H1 (cell line): ENCODE results near the gene USP53. TPM values are rescaled to one million over a fixed set of nuclear protein-coding genes. Genes with fewer than 3 reads are reported as not detected.

Experiments
- CTCF ChIA-PET: fragments of 300-600 bp; sonication (Branson Sonifier 250); formaldehyde crosslinking; loops from one replicate; lab custom pipeline; 2021; ENCODE audit not compliant: partially characterized antibody; lab: Charles Lee
- POLR2A ChIA-PET: fragments of 300-600 bp; sonication (Branson Sonifier 250); formaldehyde crosslinking; loops from one replicate; lab custom pipeline; 2021; ENCODE audit warnings: inconsistent platforms; ENCODE audit not compliant: partially characterized antibody; lab: Charles Lee
- DNase-seq, 2 experiments: peaks; one replicate each; pipeline versions ENCODE4 v3.0.0 to v3.0.0-alpha.2; 2010 to 2022; ENCODE audit warnings: low spot score in 2 of 2, low read depth in 1 of 2, mixed read lengths in 1 of 2
- FAIRE-seq: peaks from 2 replicates; lab custom pipeline; 2011; peaks lifted over from hg19 to GRCh38; lab: Jason Lieb, UNC
- H2AFZ ChIP-seq: 2 replicates; pipeline ENCODE4 v1.8.1; 2012; ENCODE audit warnings: low read length, inconsistent platforms
- H2AK5ac ChIP-seq: 2 replicates; pipeline ENCODE4 v1.6.1; 2013; ENCODE audit warnings: low read depth, low read length
- H2BK120ac ChIP-seq: replicated peaks from 2 replicates; pipeline ENCODE3; 2013; ENCODE audit warnings: low read depth, low read length, inconsistent platforms
- H2BK12ac ChIP-seq: 2 replicates; pipeline ENCODE4 v1.6.1; 2013; ENCODE audit warnings: low read depth, low read length
- H2BK15ac ChIP-seq: 2 replicates; pipeline ENCODE4 v1.6.1; 2013; ENCODE audit warnings: low read length
- H2BK20ac ChIP-seq: 2 replicates; pipeline ENCODE4 v1.6.1; 2013; ENCODE audit warnings: low read length
- H2BK5ac ChIP-seq: 2 replicates; pipeline ENCODE4 v1.6.1; 2013; ENCODE audit warnings: low read depth, low read length
- H3K14ac ChIP-seq: 2 replicates; pipeline ENCODE4 v1.6.1; 2013; ENCODE audit warnings: inconsistent platforms; ENCODE audit not compliant: insufficient read length
- H3K18ac ChIP-seq: 2 replicates; pipeline ENCODE4 v1.6.1; 2013; ENCODE audit warnings: low read length; ENCODE audit errors: extremely low read depth
- H3K23ac ChIP-seq: 2 replicates; pipeline ENCODE4 v1.6.1; 2013; ENCODE audit warnings: inconsistent platforms; ENCODE audit not compliant: insufficient read length
- H3K23me2 ChIP-seq: 2 replicates; pipeline ENCODE4 v1.6.1; 2013; ENCODE audit warnings: low read depth, low read length
- H3K27ac ChIP-seq: 2 replicates; pipeline ENCODE4 v1.6.1; 2011; ENCODE audit warnings: low read depth, low read length, inconsistent platforms
- H3K27me3 ChIP-seq, 4 experiments: replicated peaks in 1 of 4; 1 replicate in 1 of 4; 2 replicates in 3 of 4; pipeline versions ENCODE4 v1.6.1 to v1.8.1; 2011 to 2013; ENCODE audit warnings: low read length in 3 of 4, mild to moderate bottlenecking in 3 of 4, inconsistent platforms in 2 of 4, mixed read lengths in 2 of 4, moderate library complexity in 1 of 4; ENCODE audit not compliant: control insufficient read depth in 3 of 4, insufficient read depth in 3 of 4; ENCODE audit errors: extremely low read depth in 1 of 4
- H3K36me3 ChIP-seq, 4 experiments: 2 replicates each; pipeline versions ENCODE4 v1.6.1 to v1.8.1; 2011 to 2013; ENCODE audit warnings: mild to moderate bottlenecking in 4 of 4, low read length in 3 of 4, moderate library complexity in 2 of 4, control low read depth in 1 of 4, inconsistent platforms in 1 of 4; ENCODE audit not compliant: insufficient read depth in 4 of 4, control insufficient read depth in 2 of 4
- H3K4ac ChIP-seq: replicated peaks from 2 replicates; pipeline ENCODE3; 2013; ENCODE audit warnings: low read length, low read depth, mixed read lengths, inconsistent platforms; ENCODE audit not compliant: insufficient read length
- H3K4me1 ChIP-seq, 4 experiments: replicated peaks in 1 of 4; 1 replicate in 1 of 4; 2 replicates in 3 of 4; pipeline versions ENCODE4 v1.6.1 to v1.8.1; 2011 to 2013; ENCODE audit warnings: low read length in 3 of 4, inconsistent platforms in 2 of 4, mixed read lengths in 1 of 4; ENCODE audit not compliant: insufficient read depth in 4 of 4, control insufficient read depth in 3 of 4
- H3K4me2 ChIP-seq, 2 experiments: 2 replicates each; pipeline versions ENCODE4 v1.6.1 to v1.8.1; 2011 to 2013; ENCODE audit warnings: low read depth in 2 of 2, low read length in 2 of 2, control low read depth in 1 of 2, inconsistent platforms in 1 of 2, mild to moderate bottlenecking in 1 of 2; ENCODE audit not compliant: insufficient read depth in 1 of 2
- H3K4me3 ChIP-seq, 4 experiments: fragments of 200-600, 300-600 bp in 1 of 4; sonication (generic), shearing (Covaris generic), sonication (Bioruptor Twin) in 1 of 4; 2 replicates each; pipeline versions ENCODE4 v1.5.1 to v1.8.1; 2011 to 2016; ENCODE audit warnings: low read length in 4 of 4, low read depth in 3 of 4, control low read depth in 2 of 4, inconsistent platforms in 2 of 4, mild to moderate bottlenecking in 2 of 4, mixed read lengths in 1 of 4, moderate library complexity in 1 of 4; ENCODE audit not compliant: insufficient read depth in 2 of 4; ENCODE audit errors: extremely low read depth in 1 of 4
- H3K56ac ChIP-seq: replicated peaks from 2 replicates; pipeline ENCODE3; 2013; ENCODE audit warnings: low read depth, mild to moderate bottlenecking, mixed read lengths, low read length, inconsistent platforms; ENCODE audit not compliant: insufficient read length
- H3K79me1 ChIP-seq: 2 replicates; pipeline ENCODE4 v1.6.1; 2013; ENCODE audit warnings: low read depth, low read length, control low read depth
- H3K79me2 ChIP-seq, 2 experiments: 2 replicates each; pipeline versions ENCODE4 v1.6.1 to v1.8.1; 2012 to 2013; ENCODE audit warnings: low read length in 2 of 2, mild to moderate bottlenecking in 2 of 2, inconsistent platforms in 1 of 2; ENCODE audit not compliant: insufficient read depth in 2 of 2, control insufficient read depth in 1 of 2
- H3K9ac ChIP-seq, 4 experiments: replicated peaks in 1 of 4; 1 replicate in 1 of 4; 2 replicates in 3 of 4; pipeline versions ENCODE4 v1.6.1 to v1.8.1; 2011 to 2013; ENCODE audit warnings: low read depth in 3 of 4, low read length in 3 of 4, control low read depth in 2 of 4, mild to moderate bottlenecking in 2 of 4, moderate library complexity in 2 of 4, inconsistent platforms in 1 of 4; ENCODE audit errors: extremely low read depth in 1 of 4
- H3K9me3 ChIP-seq, 2 experiments: 2 replicates each; pipeline versions ENCODE4 v1.6.1 to v1.8.1; 2012 to 2013; ENCODE audit warnings: mild to moderate bottlenecking in 2 of 2, moderate library complexity in 2 of 2, control low read depth in 1 of 2, inconsistent platforms in 1 of 2, low read depth in 1 of 2, low read length in 1 of 2, mixed read lengths in 1 of 2; ENCODE audit not compliant: insufficient read depth in 2 of 2
- H4K20me1 ChIP-seq, 2 experiments: replicated peaks in 1 of 2; 2 replicates each; pipeline versions ENCODE3 to v1.8.1; 2011 to 2013; ENCODE audit warnings: inconsistent platforms in 2 of 2, low read length in 2 of 2, mild to moderate bottlenecking in 1 of 2; ENCODE audit not compliant: insufficient read depth in 2 of 2, control insufficient read depth in 1 of 2
- H4K5ac ChIP-seq: 2 replicates; pipeline ENCODE4 v1.6.1; 2013; ENCODE audit warnings: low read length, low read depth, mixed read lengths, inconsistent platforms; ENCODE audit not compliant: insufficient read length
- H4K8ac ChIP-seq: 2 replicates; pipeline ENCODE4 v1.8.0; 2013; ENCODE audit warnings: mild to moderate bottlenecking, moderate library complexity, low read length, inconsistent platforms; ENCODE audit not compliant: insufficient read depth; ENCODE audit errors: extremely low read depth
- H4K91ac ChIP-seq: replicated peaks from 2 replicates; pipeline ENCODE3; 2013; ENCODE audit warnings: low read length, mixed read lengths, inconsistent platforms; ENCODE audit not compliant: insufficient read length
- NRF1 ChIP-seq: IDR thresholded peaks from 2 replicates; pipeline ENCODE4 v1.6.1; 2011; ENCODE audit warnings: mild to moderate bottlenecking, low read depth, low read length, improper control_type of control experiment
- WGBS, 2 experiments: shearing (Covaris generic) in 1 of 2; methylation state at CpG; one replicate each; pipeline versions ENCODE4 v1.1.6 to v1.1.7; 2013 to 2015; ENCODE audit warnings: low lambda C conversion rate in 2 of 2, mixed read lengths in 2 of 2, inconsistent platforms in 1 of 2, low coverage in 1 of 2, missing lambda C conversion rate in 1 of 2; ENCODE audit not compliant: insufficient replicate concordance in 2 of 2, insufficient coverage in 1 of 2, insufficient read length in 1 of 2; ENCODE audit errors: extremely low coverage in 1 of 2, missing lambda C conversion rate in 1 of 2; 5-methylcytosine and 5-hydroxymethylcytosine counted together
- polyA plus RNA-seq, 7 experiments: library from polyadenylated mRNA; depleted of rRNA in 3 of 7; stranded (reverse) in 5 of 7; unstranded in 2 of 7; fragments of >200 nt in 5 of 7; fragments of 200-250 nt in 2 of 7; gene quantifications; 1 replicate in 5 of 7; 2 replicates in 1 of 7; 4 replicates in 1 of 7; pipeline versions ENCODE4 v1.2.1 to v1.2.3, GENCODE V29; 2011 to 2013; ENCODE audit warnings: missing spikeins in 2 of 7, mixed read lengths in 2 of 7
- total RNA-seq: library from RNA; stranded (reverse); fragmentation: NEBNext Ultra II Directional; extraction: Animal tissue kit (Norgen Biotek cat#: 25700); gene quantifications from 2 replicates; pipeline ENCODE4 v1.2.1, GENCODE V29; 2021

The USP53 gene
- total and polyA plus RNA-seq, 2 of the 8 experiments (the other 6 are each of a cell fraction or from before 2014, with no cell fraction given) = 2.9 to 14.9 TPM

GRCh38 chr4:119204916-119205315, 7.6 kb upstream of the USP53 start:
- Histone ChIP-seq H3K4ac (no peak overlapping the region), H4K5ac (peak overlapping the region; percentile 21), H2BK20ac (no peak overlapping the region), H3K4me3 (no peak overlapping the region), H3K79me1 (no peaks in the 10 kb centered on the region), H3K14ac (no peak overlapping the region), H2BK15ac (no peak overlapping the region), H4K8ac (no peak overlapping the region), H3K9me3 (no peaks in the 10 kb centered on the region), H3K56ac (no peak overlapping the region), H2BK5ac (no peak overlapping the region), H2AFZ (peak overlapping the region; percentile 35; the same call in 1 of the 2 replicates), H3K23ac (no peak overlapping the region), H2BK120ac (no peak overlapping the region), H3K27me3 (no peaks in the 10 kb centered on the region), H3K27ac (no peak overlapping the region), H4K91ac (no peak overlapping the region), H3K4me2 (no peak overlapping the region), H3K79me2 (no peaks in the 10 kb centered on the region), H3K36me3 (no peaks in the 10 kb centered on the region), H3K18ac (no peak overlapping the region), H3K4me1 (no peaks in the 10 kb centered on the region), H3K9ac (no peak overlapping the region), H3K23me2 (no peaks in the 10 kb centered on the region), H2BK12ac (no peak overlapping the region), H2AK5ac (no peak overlapping the region), H4K20me1 (no peaks in the 10 kb centered on the region)
- FAIRE-seq (no peak), DNase-seq (no peak)
- CTCF ChIA-PET = no interaction called here
- TF ChIP-seq NRF1 = no peak
- POLR2A ChIA-PET = no interaction called here
- WGBS, 2 experiments = 91% methylated on average over 4 of the region's 4 CpGs; no CpG with 5 or more reads in 1 of the 2 experiments
